Measurements from ENCODE around the gene SAMD4A.

GRCh38 chr14:54722791-54723432 lies 156.0 kb downstream of the SAMD4A start:
- peak; percentile 22 for TF ChIP-seq CTCF (IDR thresholded peaks at IDR 0.05; ENCODE audit: insufficient read depth, low read length, poor library complexity, severe bottlenecking)
- no peak for TF ChIP-seq EZH2phosphoT487 (conservative IDR thresholded peaks at IDR 0.05; ENCODE audit: low read length)

Measured in SU-DHL-6 (cell line).